GM23248 (cell line): Measurements from ENCODE around the gene BCL7B. TPM values are rescaled to one million over a fixed set of nuclear protein-coding genes. Genes with fewer than 3 reads are reported as not detected.
A peak's percentile ranks its signal among the peaks of the same experiment; 100 is the strongest.

Experiments used
- DNase-seq: peaks from one replicate; pipeline ENCODE4 v3.0.0-alpha.2; 2015
- H2AFZ ChIP-seq: fragments of 200-600 bp; sonication (generic); 2 replicates; pipeline ENCODE4 v1.6.1; 2016; ENCODE audit warnings: antibody characterized with exemption
- H3F3A ChIP-seq: fragments of 200-600 bp; sonication (generic); 2 replicates; pipeline ENCODE4 v1.6.1; 2016; ENCODE audit warnings: mild to moderate bottlenecking, antibody characterized with exemption, mixed run types; ENCODE audit not compliant: insufficient read depth
- H3K27ac ChIP-seq: fragments of 200-600 bp; sonication (generic); 2 replicates; pipeline ENCODE4 v1.5.1; 2016; ENCODE audit warnings: mild to moderate bottlenecking
- H3K27me3 ChIP-seq: fragments of 200-600 bp; sonication (generic); replicated peaks from 2 replicates; pipeline ENCODE4 v1.6.1; 2016; ENCODE audit warnings: mild to moderate bottlenecking; ENCODE audit not compliant: insufficient read depth
- H3K36me3 ChIP-seq: fragments of 200-600 bp; sonication (generic); 2 replicates; pipeline ENCODE4 v1.6.1; 2016; ENCODE audit warnings: low read depth, mild to moderate bottlenecking
- H3K4me1 ChIP-seq: fragments of 200-600 bp; sonication (generic); 2 replicates; pipeline ENCODE4 v1.6.1; 2016; ENCODE audit warnings: mild to moderate bottlenecking; ENCODE audit not compliant: insufficient read depth
- H3K4me2 ChIP-seq: fragments of 200-600 bp; sonication (generic); one replicate; pipeline ENCODE4 v1.6.1; 2016; ENCODE audit warnings: mild to moderate bottlenecking; ENCODE audit not compliant: unreplicated experiment
- H3K4me3 ChIP-seq: fragments of 200-600 bp; sonication (generic); 2 replicates; pipeline ENCODE4 v1.5.1; 2016; ENCODE audit warnings: mild to moderate bottlenecking
- H3K79me2 ChIP-seq: fragments of 200-600 bp; sonication (generic); 2 replicates; pipeline ENCODE4 v1.6.1; 2016; ENCODE audit warnings: mild to moderate bottlenecking; ENCODE audit not compliant: insufficient read depth
- H3K9ac ChIP-seq: fragments of 200-600 bp; sonication (generic); 2 replicates; pipeline ENCODE4 v1.6.1; 2016; ENCODE audit warnings: mild to moderate bottlenecking
- H3K9me2 ChIP-seq: fragments of 200-600 bp; sonication (generic); 2 replicates; pipeline ENCODE4 v1.6.1; 2016; ENCODE audit warnings: mixed run types, mild to moderate bottlenecking, moderate library complexity; ENCODE audit not compliant: insufficient read depth
- H3K9me3 ChIP-seq: fragments of 200-600 bp; sonication (generic); one replicate; pipeline ENCODE4 v1.6.1; 2017; ENCODE audit warnings: low read depth
- H4K20me1 ChIP-seq: fragments of 200-600 bp; sonication (generic); 2 replicates; pipeline ENCODE4 v1.6.0; 2016; ENCODE audit not compliant: insufficient read depth
- EZH2 ChIP-seq: fragments of 200-600 bp; sonication (generic); IDR thresholded peaks from 2 replicates; pipeline ENCODE4 v1.6.1; 2018; ENCODE audit warnings: antibody characterized with exemption, mild to moderate bottlenecking; ENCODE audit not compliant: insufficient read depth, poor library complexity, severe bottlenecking
- EZH2phosphoT487 ChIP-seq: fragments of 200-600 bp; sonication (generic); IDR thresholded peaks from 2 replicates; pipeline ENCODE4 v1.6.1; 2018; ENCODE audit warnings: antibody characterized with exemption, moderate library complexity, mild to moderate bottlenecking, low read depth; ENCODE audit not compliant: insufficient read depth
- WGBS, 2 experiments: methylation state at CpG; one replicate each; pipeline ENCODE4 v1.1.6; 2015 to 2017; ENCODE audit warnings: low lambda C conversion rate in 2 of 2, low coverage in 1 of 2; ENCODE audit errors: missing lambda C conversion rate in 2 of 2; 5-methylcytosine and 5-hydroxymethylcytosine counted together
- in situ Hi-C: fragments of 300-500 bp; cut with MboI; formaldehyde crosslinking; loops from 2 replicates; pipeline ENCODE4 v1.15.0; 2020
- polyA plus RNA-seq: library from polyadenylated mRNA; unstranded; fragments of >200 nt; fragmentation: Nextera tagmentation; extraction: Ambion mirVana; gene quantifications from 2 replicates; pipeline ENCODE4 v1.2.1, GENCODE V29; 2016
- total RNA-seq: library from RNA; depleted of rRNA; stranded (reverse); fragments of >200 nt; shearing (Covaris generic); gene quantifications from 2 replicates; pipeline ENCODE4 v1.2.3, GENCODE V29; 2014

BCL7B gene
- total and polyA plus RNA-seq, 2 experiments from 2014 or later, result 24.8 to 72.6 TPM

DNA sequence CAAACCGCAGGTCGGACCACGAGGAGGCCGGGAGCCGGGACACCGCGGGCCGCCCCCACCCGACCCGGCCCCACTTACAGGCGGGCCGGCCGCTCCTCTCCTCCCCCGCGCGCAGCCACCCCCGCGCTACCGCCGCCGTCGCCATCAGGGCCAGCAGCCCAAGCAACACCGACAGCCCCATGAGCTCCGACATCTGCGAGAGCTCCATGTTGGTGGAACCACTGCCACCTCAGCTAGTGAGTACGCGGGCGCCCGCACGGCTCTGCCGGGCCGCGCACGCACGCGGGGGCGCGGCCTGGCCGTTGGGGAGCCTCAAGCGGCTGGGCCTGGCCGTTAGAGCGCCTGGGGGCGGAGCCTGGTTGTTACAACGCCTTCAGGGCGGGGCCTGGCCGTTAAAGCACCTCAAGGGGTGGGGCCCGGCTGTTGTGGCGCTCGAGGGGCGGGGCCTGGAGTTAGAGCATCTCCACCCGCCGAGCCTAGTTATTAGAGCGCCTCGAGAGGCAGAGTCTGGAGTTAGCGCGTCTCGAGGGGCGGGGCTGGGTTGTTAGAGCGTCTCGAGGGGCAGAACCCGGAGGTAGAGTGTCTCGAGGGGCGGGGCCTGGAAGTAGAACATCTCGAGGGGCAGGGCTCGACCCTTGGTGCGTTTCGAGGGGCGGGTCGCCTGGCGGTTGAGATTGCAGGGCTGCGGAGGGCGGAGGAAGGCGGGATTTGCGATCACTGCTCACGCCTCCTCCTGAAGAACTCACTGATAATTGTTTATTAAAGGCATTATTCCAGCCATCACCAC is 21.0 kb upstream of the BCL7B start, which contains the start of gene TBL2:
TBL2 (minus strand) TSS at position 238 of the 787 bp plus-strand sequence; CDS start at position 208, 30 bp downstream.
- Histone ChIP-seq H3K9me3 (no peaks in the 10 kb centered on the region), H3K36me3 (peaks cover 15% of the 10 kb centered on the region), H3K79me2 (peaks cover 47% of the 10 kb centered on the region), H3K4me1 (peaks cover 15% of the 10 kb centered on the region; the same call in 1 of the 2 replicates), H3K9ac (peak within 1 kb of the TSS; percentile 96), H3K27me3 (no peaks in the 10 kb centered on the region), H3K9me2 (no peaks in the 10 kb centered on the region), H3K4me3 (peak within 1 kb of the TSS; percentile 88), H4K20me1 (no peaks in the 10 kb centered on the region), H3K4me2 (peak within 1 kb of the TSS; percentile 94), H2AFZ (peak within 1 kb of the TSS; percentile 94), H3K27ac (peak within 1 kb of the TSS; percentile 93), H3F3A (peaks cover 7% of the 10 kb centered on the region)
- in situ Hi-C loops, result no loop called here
- DNase-seq, result peak; percentile 100
- TF ChIP-seq EZH2 (no peak), EZH2phosphoT487 (no peak)
- whole genome bisulfite sequencing, 2 experiments, result 1 to 3% methylated on average over 55 to 59 of the region's 75 CpGs

DNA sequence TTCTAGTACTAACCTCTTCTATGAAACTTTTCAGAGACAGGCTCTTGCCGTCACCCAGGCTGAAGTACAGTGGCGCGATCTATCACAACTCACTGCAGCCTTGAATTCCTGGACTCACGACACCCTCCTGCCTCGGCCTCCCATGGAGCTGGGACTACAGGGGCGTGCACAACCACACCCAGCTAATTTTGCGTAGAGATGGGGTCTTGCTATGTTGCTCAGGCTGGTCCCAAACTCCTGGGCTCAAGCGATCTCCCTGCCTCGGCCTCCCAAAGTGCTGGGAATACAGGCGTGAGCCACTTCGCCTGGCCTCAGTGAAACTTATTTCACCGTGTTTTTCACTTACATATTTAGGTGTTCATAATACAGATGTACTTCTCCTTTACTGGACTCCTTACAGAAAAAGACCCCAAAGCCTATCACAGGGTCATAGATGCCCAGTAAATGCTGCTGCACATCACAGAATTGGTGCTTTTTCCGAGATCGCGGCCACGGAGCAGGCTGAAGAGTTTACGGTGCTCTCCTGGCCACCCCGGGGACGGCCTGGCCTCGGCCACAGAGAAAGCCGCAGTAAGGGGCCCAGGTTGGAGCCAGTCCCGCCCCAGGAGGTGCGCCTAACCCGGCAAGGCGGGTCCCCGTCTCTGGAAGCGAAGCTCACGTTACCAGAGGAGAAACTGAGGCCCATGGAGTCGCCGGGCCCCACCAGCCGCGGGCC is 20.3 kb upstream of the BCL7B start:
- peak overlapping the region; percentile 88 for H3K4me3 ChIP-seq
- peak overlapping the region; percentile 94 for H3K4me2 ChIP-seq
- no peaks in the 10 kb centered on the region for H3K27me3 ChIP-seq
- H3K36me3 ChIP-seq, result peaks cover 18% of the 10 kb centered on the region
- no peaks in the 10 kb centered on the region; the same call in 1 of the 2 replicates for H4K20me1 ChIP-seq
- H3K9me3 ChIP-seq, result no peaks in the 10 kb centered on the region
- in situ Hi-C loops, result no loop called here
- 5 to 6% methylated on average over 29 to 32 of the region's 32 CpGs for WGBS, 2 experiments
- peak overlapping the region; percentile 96 for H3K9ac ChIP-seq
- TF ChIP-seq EZH2 (no peak), EZH2phosphoT487 (no peak)
- peaks cover 7% of the 10 kb centered on the region for H3F3A ChIP-seq
- H2AFZ ChIP-seq, result peak overlapping the region; percentile 54
- peaks cover 15% of the 10 kb centered on the region; the same call in 1 of the 2 replicates for H3K4me1 ChIP-seq
- H3K79me2 ChIP-seq, result peaks cover 55% of the 10 kb centered on the region
- H3K27ac ChIP-seq, result peak overlapping the region; percentile 93
- H3K9me2 ChIP-seq, result no peaks in the 10 kb centered on the region
- peak; percentile 54 for DNase-seq

GRCh38 chr7:73573791-73574190 is 16.3 kb upstream of the BCL7B start:
- Histone ChIP-seq H3K9me3 (no peaks in the 10 kb centered on the region), H3K4me1 (peaks cover 15% of the 10 kb centered on the region; the same call in 1 of the 2 replicates), H3F3A (peaks cover 18% of the 10 kb centered on the region), H3K9me2 (no peaks in the 10 kb centered on the region), H3K4me2 (no peak overlapping the region), H3K79me2 (peaks cover 64% of the 10 kb centered on the region), H2AFZ (no peak overlapping the region), H4K20me1 (no peaks in the 10 kb centered on the region; the same call in 1 of the 2 replicates), H3K27ac (no peak overlapping the region), H3K9ac (no peak overlapping the region), H3K4me3 (no peak overlapping the region), H3K36me3 (peaks cover 55% of the 10 kb centered on the region), H3K27me3 (no peaks in the 10 kb centered on the region)
- no peak for DNase-seq
- in situ Hi-C loops, result no loop called here
- WGBS, 2 experiments, result 95 to 99% methylated on average over 11 of the region's 11 CpGs
- TF ChIP-seq EZH2phosphoT487 (no peak), EZH2 (no peak)

DNA sequence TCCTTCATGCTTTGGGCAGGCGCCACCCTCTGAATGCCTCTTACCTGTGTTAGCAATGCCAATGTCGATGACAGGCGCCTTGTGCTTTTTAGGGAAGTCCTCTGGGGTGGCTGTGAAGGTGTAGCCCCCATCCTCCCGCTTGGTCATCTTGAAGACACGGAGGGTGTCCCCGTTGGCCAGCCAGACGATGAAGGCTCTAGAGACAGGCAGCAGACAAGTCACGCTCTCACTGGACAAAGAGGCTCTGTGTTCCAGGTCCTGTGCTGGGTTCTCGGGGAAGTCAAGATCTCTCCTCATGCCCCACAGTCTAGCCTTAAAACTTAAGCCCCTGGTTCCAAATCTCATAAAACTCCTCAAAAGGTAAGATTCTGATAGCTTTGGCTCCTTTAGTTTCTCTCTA is 15.8 kb upstream of the BCL7B start:
- Histone ChIP-seq H3K27me3 (no peaks in the 10 kb centered on the region), H3K4me3 (no peak overlapping the region), H3K9me2 (no peaks in the 10 kb centered on the region), H3K4me2 (no peak overlapping the region), H4K20me1 (no peaks in the 10 kb centered on the region; the same call in 1 of the 2 replicates), H3K36me3 (peaks cover 57% of the 10 kb centered on the region), H3F3A (peaks cover 22% of the 10 kb centered on the region), H3K79me2 (peaks cover 64% of the 10 kb centered on the region), H2AFZ (no peak overlapping the region), H3K9ac (no peak overlapping the region), H3K4me1 (peaks cover 15% of the 10 kb centered on the region; the same call in 1 of the 2 replicates), H3K9me3 (no peaks in the 10 kb centered on the region), H3K27ac (no peak overlapping the region)
- no peak for DNase-seq
- in situ Hi-C loops, result no loop called here
- 97 to 99% methylated on average over 9 of the region's 9 CpGs for WGBS, 2 experiments
- no peak for TF ChIP-seq EZH2phosphoT487
- TF ChIP-seq EZH2, result no peak
